DMS153 treated with DMSO at 0.1 percent for 48 hours (cell line): ENCODE measurements around the gene MATN1.

Source experiments
- DNase-seq: peaks from one replicate; lab custom pipeline; 2025; ENCODE audit not compliant: unreplicated experiment; lab: John Stamatoyannopoulos, UW

Gene MATN1

GRCh38 chr1:30719406-30720270, 3.7 kb downstream of the MATN1 start:
- DNase-seq: peak; percentile 81

GRCh38 chr1:30718636-30719405, 4.6 kb downstream of the MATN1 start:
- peak; percentile 100 for DNase-seq

- peak; percentile 100 for DNase-seq
Observed at GRCh38 chr1:30718091-30718635, 5.2 kb downstream of the MATN1 start.

GRCh38 chr1:30716646-30717045, 6.7 kb downstream of the MATN1 start:
- DNase-seq: no peak

GRCh38 chr1:30715886-30716285, 7.5 kb downstream of the MATN1 start:
- no peak for DNase-seq

- no peak for DNase-seq
Observed at GRCh38 chr1:30715216-30715615, 8.2 kb downstream of the MATN1 start.

GRCh38 chr1:30714536-30715090, 8.8 kb downstream of the MATN1 start:
- no peak for DNase-seq

GRCh38 chr1:30714025-30714424, 9.4 kb downstream of the MATN1 start:
- DNase-seq: no peak

- no peak for DNase-seq
Observed at GRCh38 chr1:30713311-30713710, 10.1 kb downstream of the MATN1 start.

GRCh38 chr1:30712583-30712982, 10.8 kb downstream of the MATN1 start:
- no peak for DNase-seq

GRCh38 chr1:30710407-30710806, 13.0 kb downstream of the MATN1 start:
- no peak for DNase-seq

GRCh38 chr1:30708361-30708728, 15.0 kb downstream of the MATN1 start:
- no peak for DNase-seq

- DNase-seq: peak; percentile 93
Observed at GRCh38 chr1:30707412-30708360, 15.7 kb downstream of the MATN1 start.

GRCh38 chr1:30706528-30706927, 16.9 kb downstream of the MATN1 start:
- peak; percentile 80 for DNase-seq

GRCh38 chr1:30705698-30706097, 17.7 kb downstream of the MATN1 start:
- DNase-seq: no peak

- no peak for DNase-seq
Observed at GRCh38 chr1:30704765-30705509, 18.4 kb downstream of the MATN1 start.

- no peak for DNase-seq
Observed at GRCh38 chr1:30704271-30704670, 19.1 kb downstream of the MATN1 start.

GRCh38 chr1:30702823-30703222, 20.6 kb downstream of the MATN1 start:
- no peak for DNase-seq

GRCh38 chr1:30701258-30701633, 22.1 kb downstream of the MATN1 start:
- DNase-seq: no peak
